ENCODE data around the gene PFAS. TPM values are rescaled to one million over a fixed set of nuclear protein-coding genes. Genes with fewer than 3 reads are reported as not detected.
A peak's percentile ranks its signal among the peaks of the same experiment; 100 is the strongest.

The PFAS gene
- total RNA-seq, 1 donor from 2014 or later = 25.3 TPM

- DNase-seq (no peak), ATAC-seq (no peak)
- Histone ChIP-seq H3K9me3 (no peaks in the 10 kb centered on the region), H3K27ac (no peak overlapping the region), H3K36me3 (peaks cover 51% of the 10 kb centered on the region), H3K4me3 (no peak overlapping the region), H3K4me1 (no peaks in the 10 kb centered on the region), H3K27me3 (ENCODE audit: low read depth) (no peaks in the 10 kb centered on the region)
- TF ChIP-seq, protein P1, sequence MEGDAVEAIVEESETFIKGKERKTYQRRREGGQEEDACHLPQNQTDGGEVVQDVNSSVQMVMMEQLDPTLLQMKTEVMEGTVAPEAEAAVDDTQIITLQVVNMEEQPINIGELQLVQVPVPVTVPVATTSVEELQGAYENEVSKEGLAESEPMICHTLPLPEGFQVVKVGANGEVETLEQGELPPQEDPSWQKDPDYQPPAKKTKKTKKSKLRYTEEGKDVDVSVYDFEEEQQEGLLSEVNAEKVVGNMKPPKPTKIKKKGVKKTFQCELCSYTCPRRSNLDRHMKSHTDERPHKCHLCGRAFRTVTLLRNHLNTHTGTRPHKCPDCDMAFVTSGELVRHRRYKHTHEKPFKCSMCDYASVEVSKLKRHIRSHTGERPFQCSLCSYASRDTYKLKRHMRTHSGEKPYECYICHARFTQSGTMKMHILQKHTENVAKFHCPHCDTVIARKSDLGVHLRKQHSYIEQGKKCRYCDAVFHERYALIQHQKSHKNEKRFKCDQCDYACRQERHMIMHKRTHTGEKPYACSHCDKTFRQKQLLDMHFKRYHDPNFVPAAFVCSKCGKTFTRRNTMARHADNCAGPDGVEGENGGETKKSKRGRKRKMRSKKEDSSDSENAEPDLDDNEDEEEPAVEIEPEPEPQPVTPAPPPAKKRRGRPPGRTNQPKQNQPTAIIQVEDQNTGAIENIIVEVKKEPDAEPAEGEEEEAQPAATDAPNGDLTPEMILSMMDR (IDR thresholded peaks at IDR 0.05) = no peak
- intact Hi-C loops (cut with DNase I) = no loop called here
Measured at GRCh38 chr17:8268550-8269298, 19.6 kb downstream of the PFAS start.

DNA sequence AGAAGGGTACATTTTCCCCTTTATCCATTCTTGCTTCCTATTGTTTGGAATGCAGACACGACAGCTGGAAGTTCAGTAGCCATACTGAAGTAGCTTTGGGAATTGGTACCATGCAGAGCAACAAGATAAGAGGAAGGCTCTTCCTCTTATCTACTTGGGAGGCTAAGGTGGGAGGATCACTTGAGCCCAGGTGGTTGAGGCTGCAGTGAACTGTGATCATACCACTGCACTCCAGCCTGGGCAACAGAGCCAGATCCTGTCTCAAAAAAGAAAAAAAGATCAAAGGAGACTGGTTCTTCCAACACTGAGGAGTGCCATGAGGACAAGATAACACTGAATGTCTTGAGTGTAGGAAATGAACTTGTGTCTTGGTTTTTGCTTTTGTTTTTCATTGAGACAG is 23.3 kb downstream of the PFAS start:
- TF ChIP-seq, protein P1 (IDR thresholded peaks at IDR 0.05) = no peak
- no peaks in the 10 kb centered on the region for H3K27me3 ChIP-seq (ENCODE audit: low read depth)
- ATAC-seq = no peak
- no peaks in the 10 kb centered on the region for H3K9me3 ChIP-seq
- DNase-seq = no peak
- no peak overlapping the region for H3K27ac ChIP-seq
- no peak overlapping the region for H3K4me3 ChIP-seq
- intact Hi-C loops (cut with DNase I) = no loop called here
- no peaks in the 10 kb centered on the region for H3K4me1 ChIP-seq
- H3K36me3 ChIP-seq = peaks cover 15% of the 10 kb centered on the region

- Histone ChIP-seq H3K4me3 (no peak overlapping the region), H3K9me3 (no peaks in the 10 kb centered on the region), H3K4me1 (no peaks in the 10 kb centered on the region), H3K27me3 (ENCODE audit: low read depth) (no peaks in the 10 kb centered on the region), H3K36me3 (peaks cover 7% of the 10 kb centered on the region), H3K27ac (no peak overlapping the region)
- TF ChIP-seq, protein P1 (IDR thresholded peaks at IDR 0.05) = no peak
- DNase-seq = no peak
- ATAC-seq = peak in 1 of 2 donors; percentile 58
- intact Hi-C loops (cut with DNase I) = no loop called here
Measured at GRCh38 chr17:8273884-8274444, 24.9 kb downstream of the PFAS start.

- DNase-seq = no peak
- Histone ChIP-seq H3K27me3 (ENCODE audit: low read depth) (no peaks in the 10 kb centered on the region), H3K9me3 (no peaks in the 10 kb centered on the region), H3K27ac (no peak overlapping the region), H3K36me3 (peaks cover 2% of the 10 kb centered on the region), H3K4me1 (no peaks in the 10 kb centered on the region), H3K4me3 (no peak overlapping the region)
- intact Hi-C loops (cut with DNase I) = no loop called here
- no peak for ATAC-seq
- TF ChIP-seq, protein P1 (IDR thresholded peaks at IDR 0.05) = no peak
Measured at GRCh38 chr17:8274816-8275215, 25.7 kb downstream of the PFAS start.

DNA sequence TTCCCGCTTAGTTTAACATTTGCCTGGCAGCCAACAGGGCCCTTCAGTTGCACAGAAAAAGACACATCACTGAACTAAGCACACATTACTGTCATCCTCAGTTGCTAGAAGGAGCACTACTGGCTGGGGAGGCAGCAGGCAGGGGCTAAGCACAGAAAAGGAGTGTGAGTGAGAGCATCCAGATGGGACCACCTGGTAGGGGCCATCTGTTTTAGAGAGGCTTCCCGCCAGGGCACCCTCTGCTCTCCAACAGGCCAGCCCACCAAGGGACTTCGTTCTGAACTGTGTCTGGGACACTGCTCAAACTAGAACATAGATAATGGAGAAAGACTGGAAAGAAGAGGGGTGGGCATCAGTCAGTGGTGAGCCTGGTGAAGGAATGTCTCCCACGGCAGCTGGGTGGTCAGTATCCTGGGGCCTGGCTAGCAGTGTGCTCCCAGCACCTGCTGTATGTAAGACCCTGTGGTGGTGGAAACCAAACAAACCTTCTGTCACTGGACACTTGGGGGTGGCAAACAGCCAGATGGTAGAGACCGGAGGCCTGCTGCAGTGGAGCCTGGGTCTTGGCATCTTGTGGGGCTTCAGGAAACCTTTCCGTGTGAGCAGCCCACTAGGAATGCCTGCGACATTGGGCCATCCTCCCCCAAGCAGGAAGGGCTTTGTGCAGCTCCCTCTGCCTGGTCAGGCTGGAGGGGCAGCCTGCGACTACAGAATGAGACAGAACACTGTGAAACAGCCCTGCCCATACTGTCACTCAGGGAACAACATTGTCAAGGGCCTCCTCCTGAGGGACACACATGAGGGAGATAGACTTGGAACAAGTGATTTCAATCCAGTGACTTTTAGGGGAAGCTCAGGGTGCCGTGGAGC is 26.6 kb downstream of the PFAS start:
- ATAC-seq = peak in 1 of 2 donors; percentile 23
- Histone ChIP-seq H3K36me3 (no peaks in the 10 kb centered on the region), H3K27ac (no peak overlapping the region), H3K27me3 (ENCODE audit: low read depth) (no peaks in the 10 kb centered on the region), H3K9me3 (no peaks in the 10 kb centered on the region), H3K4me1 (no peaks in the 10 kb centered on the region), H3K4me3 (no peak overlapping the region)
- intact Hi-C loops (cut with DNase I) = no loop called here
- DNase-seq = no peak
- TF ChIP-seq, protein P1 (IDR thresholded peaks at IDR 0.05) = no peak
